Amygdala (tissue), 56 donors: ENCODE results near the gene BCL3.

ENCODE experiments used
- DNase-seq, 56 donors: peaks; one replicate each; lab custom pipeline; 2025; lab: John Stamatoyannopoulos, UW

The BCL3 gene

DNA sequence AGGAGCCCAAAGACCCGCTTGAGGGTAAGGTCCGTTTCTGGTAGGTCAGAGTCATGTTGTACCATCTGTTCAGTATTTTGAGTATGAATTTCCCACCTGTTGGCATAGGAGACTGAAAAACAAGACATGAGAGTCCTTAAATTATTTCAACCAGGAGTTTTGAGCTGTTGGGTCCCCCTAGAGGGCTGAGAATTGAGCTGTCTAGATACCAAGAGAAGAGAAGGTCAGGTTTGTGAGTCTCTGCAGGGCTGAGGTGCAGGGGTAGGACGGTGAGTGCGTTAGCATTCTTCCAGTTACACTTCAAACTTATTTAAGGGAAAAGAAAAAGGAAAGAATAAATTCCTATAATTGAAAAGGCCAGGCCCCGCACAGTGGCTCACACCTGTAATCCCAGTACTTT, 34.2 kb downstream of the BCL3 start:
- DNase-seq: no peak

DNA sequence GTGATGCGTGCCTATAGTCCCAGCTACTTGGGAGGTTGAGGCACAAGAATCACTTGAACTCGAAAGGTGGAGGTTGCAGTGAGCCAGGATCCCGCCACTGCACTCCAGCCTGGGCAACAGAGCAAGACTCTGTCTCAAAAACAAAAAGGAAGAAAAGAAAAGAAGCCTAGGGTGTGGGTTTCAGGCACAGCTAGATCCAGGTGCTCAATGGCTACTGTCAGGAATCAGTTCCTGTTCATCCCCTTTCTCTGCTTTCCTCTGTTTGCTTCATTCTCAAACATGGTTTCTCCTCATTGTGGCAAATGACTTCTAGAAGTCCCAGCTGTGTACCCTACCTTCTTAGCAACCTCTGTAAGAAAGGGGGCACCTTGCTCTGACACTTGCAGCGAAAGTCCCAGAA, 35.0 kb downstream of the BCL3 start:
- DNase-seq: no peak

DNA sequence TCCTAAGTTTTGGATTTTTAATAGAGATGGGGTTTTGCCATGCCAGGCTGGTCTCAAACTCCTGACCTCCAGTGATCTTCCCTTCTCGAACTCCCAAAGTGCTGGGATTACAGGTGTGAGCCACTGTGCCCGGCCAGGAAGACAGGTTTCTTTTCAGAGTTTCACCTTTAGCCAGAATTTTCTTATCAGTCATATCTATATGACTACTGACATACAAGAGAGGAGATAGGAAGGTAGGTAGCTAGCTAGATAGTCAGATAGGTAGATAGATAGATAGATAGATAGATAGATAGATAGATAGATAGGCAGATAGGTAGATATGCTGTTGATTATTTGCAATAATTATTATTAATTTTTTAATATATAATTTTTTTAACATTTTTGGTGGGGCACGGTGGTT, 36.8 kb downstream of the BCL3 start:
- no peak for DNase-seq

DNA sequence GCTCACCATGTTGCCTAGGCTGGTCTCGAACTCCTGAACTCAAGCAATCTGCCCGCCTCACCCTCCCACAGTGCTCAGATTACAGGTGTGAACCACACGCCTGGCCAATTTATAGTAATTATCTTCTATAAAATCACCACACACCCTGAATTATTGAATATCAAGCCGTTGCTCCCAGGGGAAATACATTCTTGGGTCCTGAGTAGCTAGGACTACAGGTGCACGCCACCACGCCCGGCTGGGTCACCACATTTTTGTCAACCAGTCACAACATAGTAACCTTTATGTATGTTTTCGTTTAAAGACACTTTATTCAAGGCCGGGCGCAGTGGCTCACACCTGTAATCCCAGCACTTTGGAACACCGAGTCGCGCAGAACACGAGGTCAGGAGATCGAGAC, 37.5 kb downstream of the BCL3 start:
- no peak for DNase-seq

DNA sequence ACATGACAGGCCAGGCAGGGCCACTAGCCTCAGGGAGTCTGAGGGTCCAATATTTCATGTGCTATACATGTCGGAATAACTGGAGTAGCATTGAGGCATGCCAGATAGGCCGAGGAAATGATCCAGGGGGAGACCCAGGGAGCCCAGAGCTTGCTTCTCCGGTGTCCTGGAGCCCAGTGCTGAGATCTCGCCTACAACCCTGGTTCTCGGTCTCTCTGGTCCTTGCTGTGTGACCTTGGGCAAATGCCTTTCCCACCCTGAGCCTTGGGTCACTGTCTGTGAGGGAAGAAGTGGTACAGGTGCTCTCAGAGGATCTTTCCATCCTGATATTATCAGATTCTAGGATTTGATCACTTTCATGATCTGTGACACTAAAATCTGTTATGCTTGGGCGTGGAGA, 40.5 kb downstream of the BCL3 start:
- no peak for DNase-seq

DNA sequence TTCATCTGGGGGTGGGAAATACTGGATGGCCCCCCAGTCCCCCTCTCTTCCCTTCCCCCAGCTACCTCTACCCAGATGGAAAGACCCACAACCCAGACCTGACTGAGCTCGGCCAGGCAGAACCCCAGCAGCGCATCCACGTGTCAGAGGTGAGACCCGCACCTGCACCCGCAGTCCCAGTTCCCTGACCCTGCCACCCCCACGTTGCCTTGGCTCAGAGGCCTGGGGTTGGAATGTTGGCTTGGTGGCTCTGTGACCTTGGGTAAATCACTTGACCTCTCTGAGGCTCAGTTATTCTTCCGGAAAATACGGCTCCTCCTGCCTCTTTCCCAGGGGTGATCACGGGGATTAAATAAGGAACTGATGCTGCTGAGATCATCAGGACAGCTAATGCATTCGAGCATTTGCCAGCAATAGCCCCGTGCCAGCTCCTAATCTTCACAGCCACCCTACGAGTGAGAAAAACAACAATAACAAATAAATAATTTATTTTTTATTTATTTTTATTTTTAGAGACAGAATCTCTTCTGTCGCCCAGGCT, 41.5 kb downstream of the BCL3 start:
- no peak for DNase-seq

DNA sequence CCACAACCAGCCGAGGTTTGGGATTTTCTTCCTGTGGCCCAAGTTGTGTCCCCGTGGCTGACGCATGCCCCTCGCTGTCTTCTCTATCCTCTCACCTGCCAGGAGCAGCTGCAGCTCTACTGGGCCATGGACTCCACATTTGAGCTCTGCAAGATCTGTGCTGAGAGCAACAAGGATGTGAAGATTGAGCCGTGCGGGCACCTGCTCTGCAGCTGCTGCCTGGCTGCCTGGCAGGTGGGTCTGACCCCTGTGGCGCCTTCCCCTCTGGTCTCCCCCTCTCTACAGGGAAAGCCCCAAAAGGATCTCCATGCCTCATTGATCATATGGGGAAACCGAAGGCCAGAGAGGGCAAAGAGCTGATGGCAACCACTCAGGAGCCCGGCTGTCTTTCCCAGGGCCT, 43.8 kb downstream of the BCL3 start:
- no peak for DNase-seq

DNA sequence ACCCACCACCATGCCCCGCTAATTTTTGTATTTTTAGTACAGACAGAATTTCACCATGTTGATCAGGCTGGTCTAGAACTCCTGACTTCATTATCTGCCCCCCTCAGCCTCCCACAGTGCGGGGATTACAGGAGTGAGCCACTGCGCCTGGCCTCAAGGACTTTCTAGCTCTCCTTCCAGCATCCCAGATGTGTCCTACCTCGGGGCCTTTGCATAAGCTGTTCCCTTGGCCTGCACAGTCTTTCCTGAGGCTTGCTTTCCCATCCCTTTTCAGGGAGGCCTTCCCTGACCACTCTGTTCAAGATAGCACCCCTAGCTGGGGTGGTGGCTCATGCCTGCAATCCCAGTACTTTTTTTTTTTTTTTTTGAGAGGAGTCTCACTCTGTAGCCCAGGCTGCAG, 46.1 kb downstream of the BCL3 start:
- DNase-seq: no peak

DNA sequence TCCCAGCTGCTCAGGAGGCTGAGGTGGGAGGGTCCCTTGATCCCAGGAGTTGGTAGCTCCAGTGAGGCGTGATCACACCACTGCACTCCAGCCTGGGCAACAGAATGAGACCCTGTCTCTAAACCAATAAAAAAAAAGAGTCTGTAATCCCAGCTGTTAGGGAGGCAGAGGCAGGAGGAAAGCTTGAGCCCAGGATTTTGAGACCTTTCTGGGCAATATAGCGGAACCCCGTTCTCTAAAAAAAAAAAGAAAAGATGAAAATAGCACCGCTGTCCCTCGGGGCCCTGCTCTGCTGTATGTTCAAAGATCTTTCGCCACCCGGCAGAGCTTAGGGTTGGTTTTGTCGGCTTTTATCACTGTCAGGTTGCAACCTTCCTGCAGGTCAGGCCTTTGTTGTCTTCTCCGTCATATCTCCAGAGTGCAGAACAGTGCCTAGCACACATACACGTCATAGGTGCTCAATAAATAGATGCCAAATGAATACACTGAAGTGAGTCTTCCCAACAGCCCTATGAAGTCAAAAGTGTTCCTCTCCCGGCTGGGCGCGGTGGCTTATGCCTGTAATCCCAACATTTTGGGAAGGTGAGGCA, 47.0 kb downstream of the BCL3 start:
- DNase-seq: no peak

DNA sequence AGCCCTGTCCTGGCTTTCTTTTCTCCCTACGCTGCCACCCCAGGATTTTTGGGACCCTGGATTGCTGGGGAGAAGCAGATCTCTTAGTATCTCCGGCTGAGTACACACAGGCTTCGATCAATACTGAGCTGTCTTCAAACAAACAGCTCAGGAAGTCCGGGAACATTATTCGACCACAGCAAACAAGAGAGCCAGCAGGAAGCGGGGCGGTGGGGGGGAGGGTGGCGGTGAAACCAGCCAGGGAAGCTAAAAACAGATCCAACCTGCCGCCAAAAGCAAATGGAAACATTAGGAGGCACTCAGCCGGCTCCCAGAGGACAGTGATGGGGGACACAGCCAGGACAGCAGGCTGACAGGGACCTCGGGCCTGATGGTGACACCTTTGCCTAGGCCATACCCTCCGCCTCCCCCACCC, 48.2 kb downstream of the BCL3 start:
- peak in 17 of 56 donors; percentile 1 to 53 (median 14) for DNase-seq

DNA sequence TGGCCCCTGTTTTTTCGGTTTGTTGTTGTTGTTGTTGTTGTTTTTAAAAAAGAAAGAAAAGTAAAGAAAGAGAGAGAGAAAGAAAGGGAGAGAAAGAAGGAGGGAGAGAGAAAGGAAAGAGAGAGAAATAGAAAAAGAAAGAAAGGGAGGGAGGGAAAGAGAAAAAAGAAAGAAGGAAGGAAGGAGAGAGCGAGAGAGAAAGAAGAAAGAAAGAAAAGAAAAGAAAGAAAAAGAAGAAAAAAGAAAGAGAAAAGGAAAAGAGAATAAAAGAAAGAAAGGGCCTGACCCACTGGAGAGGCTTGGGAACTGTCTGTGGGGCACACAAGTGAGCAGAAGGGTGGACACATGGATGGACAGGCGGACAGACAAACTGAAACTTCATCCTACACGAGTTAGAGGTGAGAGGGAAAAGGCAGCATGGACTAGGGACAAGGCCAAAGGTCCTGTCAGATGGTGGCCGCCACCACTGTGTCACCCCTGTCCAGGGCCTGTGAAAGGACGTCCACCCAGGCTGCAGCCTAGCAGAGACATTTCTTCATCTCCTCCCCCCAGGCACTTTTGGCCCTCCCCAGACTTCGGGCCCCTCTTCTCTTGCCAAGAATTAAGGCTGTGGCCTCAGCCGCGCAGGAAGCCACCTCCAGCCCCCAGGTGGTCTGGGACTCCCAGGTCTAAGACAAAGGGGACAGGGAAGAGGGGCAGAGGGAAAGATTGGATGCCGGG, 51.3 kb downstream of the BCL3 start:
- no peak for DNase-seq

DNA sequence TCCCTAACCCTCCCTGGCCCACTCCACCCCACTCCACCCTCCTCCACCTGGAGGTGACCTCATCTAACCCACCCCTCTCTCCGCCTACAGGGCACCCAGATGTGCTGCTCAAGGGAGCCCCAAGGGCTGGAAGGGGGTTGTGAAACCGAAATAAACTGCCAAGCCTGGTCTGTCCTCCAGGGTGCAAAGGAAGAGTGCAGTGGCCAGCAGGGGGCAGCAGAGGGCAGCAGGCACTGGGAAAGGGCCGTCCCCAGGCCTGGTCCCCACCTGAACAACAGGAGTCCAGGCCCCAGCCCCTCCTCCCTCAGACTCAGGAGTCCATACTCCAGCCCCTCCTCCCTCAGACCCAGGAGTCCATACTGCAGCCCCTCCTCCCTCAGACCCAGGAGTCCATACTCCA, 52.0 kb downstream of the BCL3 start:
- DNase-seq: peak in 47 of 56 donors; percentile 4 to 79 (median 32)

DNA sequence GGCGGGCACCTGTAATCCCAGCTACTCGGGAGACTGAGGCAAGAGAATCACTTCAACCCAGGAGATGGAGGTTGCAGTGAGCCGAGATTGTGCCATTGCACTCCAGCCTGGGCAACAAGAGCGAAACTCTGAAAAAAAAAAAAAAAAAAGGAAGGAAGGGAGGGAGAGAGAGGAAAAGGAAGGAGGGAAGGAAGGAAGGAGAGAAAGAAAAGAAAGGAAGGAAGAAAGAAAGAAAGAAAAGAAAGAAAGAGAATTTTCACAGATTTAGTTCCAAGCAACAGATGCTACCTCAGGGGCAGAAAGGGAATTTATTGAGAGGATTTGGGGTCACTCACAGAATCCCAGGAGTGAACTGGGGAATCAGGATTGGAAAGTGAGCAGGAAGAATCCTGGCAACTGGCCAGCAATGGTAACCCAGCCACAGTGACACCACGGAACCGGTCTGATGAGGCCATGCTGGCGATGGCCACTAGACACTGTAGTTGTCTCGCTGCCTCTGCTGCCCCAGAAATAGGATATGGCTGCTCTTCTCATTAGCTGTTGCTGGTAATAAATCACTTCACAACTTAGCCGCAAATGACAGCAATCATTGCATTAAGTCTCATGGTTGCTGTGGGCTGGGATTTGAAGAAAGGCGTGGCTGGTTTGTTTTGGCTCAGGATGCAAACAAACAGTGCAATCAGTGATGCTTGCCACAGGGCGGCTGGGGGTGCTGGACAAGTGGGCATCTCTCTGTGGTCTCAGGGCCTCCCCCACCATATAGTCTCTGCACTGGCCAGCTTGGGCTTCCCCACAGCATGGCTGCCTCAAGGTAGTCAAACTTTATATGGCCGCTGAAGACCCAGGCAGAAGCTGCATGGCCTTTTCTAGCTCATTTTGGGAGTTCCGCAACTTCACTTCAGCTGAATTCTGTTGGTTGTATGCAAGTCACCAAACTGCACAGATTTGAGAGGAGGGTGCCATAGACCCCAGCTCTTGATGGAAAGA, 55.2 kb downstream of the BCL3 start:
- no peak for DNase-seq

DNA sequence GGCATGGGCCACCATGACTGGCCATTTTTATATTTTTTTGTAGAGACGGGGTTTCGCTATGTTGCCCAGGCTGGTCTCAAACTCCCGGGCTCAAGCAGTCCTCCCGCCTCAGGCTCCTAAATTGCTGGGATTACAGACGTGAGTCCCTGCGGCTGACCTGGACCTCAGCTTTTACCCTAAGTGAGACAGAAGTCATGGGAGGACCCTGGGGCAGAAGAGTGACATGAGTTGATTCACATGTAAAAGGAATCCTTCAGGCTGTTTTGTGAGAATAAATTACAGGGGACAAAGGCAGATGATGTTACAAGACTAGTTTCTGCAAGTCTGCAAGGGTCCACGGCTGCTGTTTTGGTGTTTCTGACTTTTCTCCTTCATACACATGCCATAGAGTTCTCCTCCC, 57.8 kb downstream of the BCL3 start:
- DNase-seq: no peak

DNA sequence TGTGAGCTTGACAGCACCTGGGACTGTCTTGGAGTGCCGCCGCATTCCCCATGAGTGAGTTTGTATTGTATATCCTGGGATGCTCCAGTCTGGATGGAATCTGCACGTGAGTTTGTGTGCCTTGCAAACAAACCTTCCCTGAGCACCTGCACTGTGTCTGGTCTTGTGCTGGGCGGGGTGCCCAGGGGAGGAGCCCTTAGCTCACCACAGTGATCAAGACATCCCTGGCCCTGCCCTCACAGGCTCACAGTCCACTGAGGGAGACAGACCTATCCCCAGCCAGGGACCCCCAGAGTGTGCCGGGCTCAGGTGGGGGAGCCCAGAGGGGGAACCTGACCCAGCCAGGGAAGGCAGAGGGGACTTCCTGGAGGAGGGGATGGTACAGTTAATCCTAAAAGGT, 58.7 kb downstream of the BCL3 start:
- DNase-seq: no peak

DNA sequence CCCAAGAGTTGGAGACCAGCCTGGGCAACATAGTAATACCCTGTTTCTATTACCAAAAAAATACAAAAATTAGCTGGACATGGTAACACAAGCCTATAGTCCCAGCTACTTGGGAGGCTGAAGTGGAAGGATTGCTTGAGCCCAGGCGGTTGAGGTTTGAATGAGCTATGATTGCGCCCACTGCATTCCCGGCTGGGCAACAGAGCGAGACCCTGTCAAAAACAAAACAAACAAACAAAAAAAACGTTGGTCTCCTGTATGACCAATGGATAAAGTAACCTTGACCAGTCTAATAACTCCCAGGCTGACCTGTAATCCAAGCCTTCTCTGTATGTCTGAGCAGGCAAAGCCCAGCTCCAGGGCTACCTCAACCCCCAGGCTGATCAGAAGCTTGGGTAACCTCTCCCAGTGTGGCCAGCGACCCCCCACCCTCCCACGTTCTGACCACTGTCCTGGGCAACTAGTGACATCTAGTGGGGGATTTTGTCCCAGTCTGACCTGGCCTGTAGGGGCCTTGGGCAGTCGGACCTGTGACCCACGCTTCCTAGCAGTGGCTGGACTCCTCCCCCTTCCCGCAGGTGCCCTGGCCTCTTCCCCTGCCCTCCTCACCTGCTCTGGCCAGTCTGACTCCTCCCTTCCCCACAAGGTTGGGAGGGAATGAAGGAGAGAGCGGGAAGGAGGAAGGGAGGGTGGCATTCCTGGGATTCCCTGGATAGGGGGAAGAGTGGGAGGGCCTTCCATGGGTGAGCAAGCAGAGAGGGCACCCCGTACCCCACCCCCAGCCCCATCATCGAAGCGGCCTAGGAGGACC, 59.3 kb downstream of the BCL3 start:
- DNase-seq: peak in 14 of 56 donors; percentile 3 to 37 (median 6)

DNA sequence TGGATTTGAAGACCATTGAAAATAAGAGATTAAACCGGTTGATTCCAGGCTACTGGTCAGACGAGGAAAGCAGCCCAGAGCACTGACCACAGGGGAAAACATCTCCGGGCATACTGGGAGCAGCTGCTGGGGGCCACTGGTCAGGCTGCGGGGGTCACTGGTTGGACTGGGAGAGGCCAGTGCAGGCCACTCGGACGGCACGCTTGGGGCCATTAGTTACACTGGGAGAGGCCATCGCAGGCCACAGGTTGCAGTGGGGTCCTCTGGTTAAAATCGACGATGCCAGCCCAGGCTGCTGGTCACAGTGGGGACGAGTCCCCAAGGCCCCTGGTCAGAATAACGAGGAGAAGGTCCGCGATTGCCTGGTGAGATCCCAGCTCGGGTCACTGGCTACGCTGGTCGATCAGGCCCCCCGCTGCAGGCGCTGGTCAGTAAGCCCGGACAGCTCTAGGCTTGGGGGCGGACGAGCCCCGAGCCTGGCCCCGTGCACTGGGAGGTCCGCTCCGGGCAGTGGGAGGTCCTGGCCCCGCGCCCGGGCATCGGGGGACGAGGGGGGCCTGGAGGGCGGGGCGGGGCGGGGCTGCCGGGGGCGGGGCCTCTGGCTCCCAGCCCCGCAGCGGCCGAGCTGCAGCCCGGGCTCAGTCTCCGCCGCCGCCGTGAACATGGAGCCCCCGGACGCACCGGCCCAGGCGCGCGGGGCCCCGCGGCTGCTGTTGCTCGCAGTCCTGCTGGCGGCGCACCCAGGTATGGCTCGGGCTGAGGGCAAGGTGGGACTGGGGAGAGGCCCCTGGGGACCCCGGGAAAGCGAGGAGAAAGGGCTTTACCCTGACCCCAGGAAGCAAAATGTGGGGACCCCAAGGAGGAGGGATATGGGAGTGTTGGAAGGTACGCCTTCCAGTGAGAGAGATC, 60.2 kb downstream of the BCL3 start, which contains the start of gene BCAM:
Gene BCAM (plus strand): TSS at position 641 of the 909 bp plus-strand sequence. CDS start 22 bp downstream, at position 663.
- DNase-seq: peak in 30 of 56 donors; percentile 4 to 67 (median 28)
